GM19238 (cell line): ENCODE results near the gene TCEAL9.
A peak's percentile ranks its signal among the peaks of the same experiment; 100 is the strongest.
"Not testable (repeated sequence)": the region's sequence is repeated elsewhere in the genome, so short reads cannot be mapped to it uniquely, and the experiment has no call there.

Experiments used
- DNase-seq: peaks from one replicate; pipeline ENCODE4 v3.0.0; 2011; ENCODE audit warnings: low spot score; ENCODE audit not compliant: insufficient read length

Gene TCEAL9

DNA sequence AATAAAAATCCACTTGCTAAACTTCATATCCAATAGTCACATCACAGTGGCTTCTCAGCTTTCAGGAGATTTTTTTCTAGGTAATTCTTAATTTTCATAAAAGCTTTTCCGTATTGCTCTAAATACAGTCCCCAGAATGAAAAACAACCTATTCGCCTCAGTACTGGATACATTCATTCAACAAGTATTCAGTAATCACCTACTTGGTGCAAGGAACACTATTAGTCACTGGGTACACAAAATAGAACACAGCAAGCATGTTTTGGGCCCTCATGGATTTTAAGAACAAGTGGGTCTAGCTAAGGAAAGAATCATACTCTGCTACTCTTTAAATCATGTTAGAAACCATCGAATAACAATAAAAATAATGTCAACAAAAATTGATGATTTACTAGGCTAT is 17.3 kb downstream of the TCEAL9 start:
- no peak for DNase-seq

DNA sequence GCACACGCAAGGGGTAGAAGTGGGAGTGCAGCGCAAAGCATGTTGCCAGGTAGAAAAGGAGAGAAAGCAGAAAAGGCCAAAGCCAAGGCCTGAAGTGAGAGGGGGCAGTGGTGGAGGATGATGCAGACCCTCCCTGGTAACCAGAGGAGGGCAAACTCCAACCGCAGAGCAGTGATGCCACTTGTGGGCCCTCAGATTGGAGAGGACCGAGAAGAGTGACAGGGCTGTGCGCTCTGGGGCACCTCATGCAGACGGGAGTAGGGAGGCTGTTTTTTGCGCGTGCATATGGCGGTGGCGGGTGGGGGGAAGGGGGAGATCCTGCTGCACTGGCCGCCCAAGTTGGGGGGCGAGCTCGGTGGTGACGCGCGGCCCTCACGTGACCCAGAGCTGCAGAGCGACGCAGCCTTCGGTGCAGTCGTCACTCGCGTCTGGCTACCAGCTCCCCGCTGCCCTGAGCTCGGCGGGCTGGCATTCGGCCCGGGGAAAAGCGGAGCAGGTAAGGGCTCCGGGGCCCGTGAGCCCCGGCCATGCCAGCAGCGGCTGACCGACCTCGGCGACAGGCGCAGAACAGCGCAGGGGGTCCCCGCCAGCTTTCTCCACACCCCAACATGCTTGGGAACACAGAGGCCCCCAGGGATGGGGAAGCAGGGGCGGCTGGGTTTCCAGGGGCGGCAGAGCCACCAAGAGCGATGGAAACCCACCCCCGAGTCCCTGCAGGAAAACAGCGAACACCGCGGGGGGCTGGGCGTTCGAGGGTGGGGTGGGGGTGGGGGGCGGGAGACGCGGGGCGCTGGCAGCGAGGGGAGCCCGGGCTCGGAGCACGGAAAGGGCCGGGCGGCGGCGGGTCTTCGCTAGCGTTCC is 20.0 kb downstream of the TCEAL9 start, which contains the start of gene BEX3:
BEX3 (plus strand) TSS at position 421 of the 861 bp plus-strand sequence. CDS start 984 bp downstream, outside the sequence.
- DNase-seq, result no peak

- no peak for DNase-seq
Observed at GRCh38 chrX:103376979-103377324, 20.6 kb downstream of the TCEAL9 start.

- DNase-seq, result no peak
Observed at GRCh38 chrX:103378990-103379389, 22.7 kb downstream of the TCEAL9 start.

DNA sequence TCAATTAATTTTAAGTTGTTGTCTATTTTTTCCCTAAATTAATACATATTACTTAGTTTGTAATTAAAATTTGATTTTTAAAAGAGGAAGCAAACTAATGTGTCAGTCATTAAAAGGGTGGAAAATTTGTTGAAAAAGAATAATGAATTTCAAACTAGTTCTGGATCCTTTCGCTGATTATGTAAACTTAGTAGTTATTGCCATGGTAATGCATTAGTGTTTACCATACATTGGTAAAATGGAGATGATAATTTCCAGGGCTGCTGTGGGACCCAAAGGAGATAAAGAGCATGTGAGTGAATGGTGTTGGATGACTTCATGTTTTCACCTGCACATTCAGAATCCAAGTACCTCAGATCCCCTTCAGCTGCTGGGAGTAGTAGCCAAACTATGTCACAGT is 26.6 kb downstream of the TCEAL9 start:
- DNase-seq, result no peak

DNA sequence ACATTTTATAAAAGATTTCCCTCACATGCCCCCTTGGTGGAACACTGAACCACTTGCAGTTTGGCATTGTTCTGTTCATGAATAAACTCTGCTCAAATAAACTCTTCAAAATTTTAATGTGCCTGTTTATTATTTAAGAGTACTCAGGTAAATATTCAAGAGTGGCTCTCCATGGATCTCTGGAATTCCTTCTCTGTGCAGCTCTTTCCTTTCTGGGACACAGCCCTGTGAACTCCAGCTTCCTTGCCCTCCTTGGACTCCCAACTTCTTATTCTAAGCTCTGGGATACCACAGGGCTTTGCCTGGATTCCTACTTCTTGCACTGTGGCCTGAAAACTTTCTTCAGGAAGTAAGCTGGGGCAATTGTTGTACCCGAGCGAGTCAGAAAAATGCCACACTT is 28.4 kb downstream of the TCEAL9 start:
- no peak for DNase-seq

DNA sequence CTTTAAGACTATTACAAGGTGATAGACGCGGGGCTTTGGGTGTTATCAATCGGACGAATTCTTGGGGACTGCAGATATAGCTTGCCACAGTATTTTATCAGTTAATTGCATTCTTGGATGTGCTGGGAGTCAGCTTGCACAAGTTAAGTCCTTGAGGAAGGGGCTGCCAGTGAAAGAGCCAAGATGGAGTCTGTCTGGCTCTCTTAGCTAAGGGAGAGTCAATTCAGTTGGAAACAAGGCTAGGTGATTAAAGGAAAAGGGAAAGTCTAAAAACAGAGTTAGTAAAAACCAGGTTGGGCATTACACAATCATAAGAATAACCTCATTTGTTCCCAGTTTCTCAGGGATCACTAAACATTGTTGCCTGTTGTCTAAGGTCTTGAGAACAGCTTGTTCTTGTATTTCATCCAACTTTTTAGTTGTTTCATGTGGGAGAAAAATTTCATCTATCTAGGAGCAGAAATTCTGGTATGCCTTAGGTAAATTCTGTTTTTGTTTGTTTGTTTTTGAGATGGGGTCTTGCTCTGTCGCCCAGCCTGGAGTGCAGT is 29.1 kb downstream of the TCEAL9 start:
- DNase-seq, result not testable (repeated sequence)

GRCh38 chrX:103386332-103386731 is 30.0 kb downstream of the TCEAL9 start:
- DNase-seq, result no peak

GRCh38 chrX:103393487-103393886 is 37.2 kb downstream of the TCEAL9 start:
- DNase-seq, result no peak

DNA sequence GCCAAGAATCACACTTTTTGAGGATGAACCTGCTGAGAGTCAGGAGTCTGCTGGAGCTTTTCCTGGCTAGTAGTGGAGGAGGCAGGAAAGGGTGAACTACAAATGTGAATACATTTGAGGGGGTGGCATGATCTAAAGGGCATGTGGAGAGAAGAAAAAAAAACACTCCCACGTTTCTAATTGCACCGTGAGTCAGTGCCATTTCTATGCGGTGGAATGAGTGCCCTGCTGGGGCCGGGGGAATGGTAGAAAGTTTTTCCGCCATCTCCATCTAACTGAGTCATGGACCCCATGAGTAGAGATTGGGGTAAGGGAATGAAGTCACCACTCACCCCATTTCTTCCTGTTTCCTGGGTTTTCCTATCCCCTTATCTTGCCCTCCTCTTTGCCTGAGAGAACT is 39.9 kb downstream of the TCEAL9 start:
- no peak for DNase-seq

GRCh38 chrX:103396660-103397059 is 40.4 kb downstream of the TCEAL9 start:
- DNase-seq, result no peak

DNA sequence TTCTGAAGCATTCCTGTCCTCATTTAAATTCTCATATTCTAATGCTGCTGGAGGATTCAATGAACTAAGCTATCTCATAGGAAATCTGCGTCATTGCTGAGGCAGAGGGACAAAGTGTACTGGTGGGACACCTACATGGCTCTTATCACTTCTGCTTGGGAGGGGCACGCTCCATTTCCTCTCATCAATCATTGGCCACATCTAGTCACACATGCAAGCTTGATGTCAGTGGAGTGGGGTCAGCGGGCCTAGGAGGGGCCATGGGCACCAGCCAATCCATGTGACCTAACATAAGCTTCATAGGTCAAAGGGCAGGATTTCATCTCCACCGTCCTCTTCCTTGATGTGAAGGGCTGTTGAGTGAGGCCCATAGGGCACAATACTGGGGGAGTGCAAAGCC is 41.4 kb downstream of the TCEAL9 start:
- no peak for DNase-seq

DNA sequence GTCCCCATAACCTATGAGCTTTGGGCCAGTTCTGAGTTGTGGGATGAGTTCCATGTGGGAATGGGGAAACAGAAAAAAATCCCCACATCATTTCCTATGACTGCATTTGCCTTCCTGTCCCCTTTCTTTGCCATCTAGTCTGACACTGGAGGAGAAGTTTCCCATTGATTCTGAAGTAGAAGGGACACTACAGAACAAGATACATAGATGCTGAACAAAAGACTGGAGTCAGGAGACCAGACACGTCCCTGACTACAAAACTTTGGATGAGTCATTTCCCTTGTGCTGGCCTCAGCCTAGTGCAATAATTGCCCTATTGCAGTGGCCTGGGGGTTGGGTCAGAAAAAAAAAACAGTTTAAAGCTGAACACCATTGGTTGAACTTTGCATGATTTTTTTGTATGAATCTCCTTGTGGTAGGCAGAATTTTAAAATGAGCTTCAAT is 42.1 kb downstream of the TCEAL9 start:
- no peak for DNase-seq

GRCh38 chrX:103399744-103400143 is 43.4 kb downstream of the TCEAL9 start:
- no peak for DNase-seq

GRCh38 chrX:103400931-103401330 is 44.6 kb downstream of the TCEAL9 start:
- no peak for DNase-seq

GRCh38 chrX:103404231-103405008 is 48.1 kb downstream of the TCEAL9 start:
- DNase-seq, result peak; percentile 34

DNA sequence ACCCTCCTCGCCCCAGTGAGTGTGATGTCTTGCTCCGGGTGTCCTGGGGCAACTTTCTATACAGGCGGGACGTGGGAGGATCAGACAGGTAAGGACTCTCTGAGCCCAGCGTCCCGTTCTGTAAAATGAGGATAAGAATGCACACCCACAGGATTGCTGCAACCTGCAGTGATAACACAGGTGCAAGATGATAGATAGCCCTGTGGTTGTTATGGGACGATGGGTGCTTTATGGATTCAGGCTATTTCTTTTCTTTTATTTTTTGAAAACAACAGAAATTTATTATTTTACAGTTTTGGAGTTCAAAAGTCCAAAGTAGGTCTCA is 48.7 kb downstream of the TCEAL9 start:
- no peak for DNase-seq

DNA sequence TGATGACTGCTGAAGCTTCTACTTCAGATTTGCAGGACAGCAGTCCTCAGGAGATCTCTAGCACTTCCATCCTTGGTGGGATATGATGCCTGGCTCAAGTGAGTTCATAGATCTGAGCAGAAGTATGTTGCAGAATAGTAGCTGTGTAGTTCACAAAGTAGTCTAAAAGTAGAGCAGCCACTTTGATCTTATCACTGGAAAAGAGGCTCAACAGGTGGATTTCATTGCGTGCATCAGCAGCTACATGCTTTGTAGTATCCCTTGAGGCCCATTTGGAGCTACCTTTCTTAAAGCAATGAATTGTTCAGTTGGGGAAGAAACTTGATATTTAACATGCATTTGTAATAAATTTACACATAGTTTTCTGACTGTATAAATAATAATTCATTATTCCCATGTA is 50.0 kb downstream of the TCEAL9 start:
- DNase-seq, result no peak

GRCh38 chrX:103407776-103408175 is 51.5 kb downstream of the TCEAL9 start:
- DNase-seq, result no peak
